Transverse colon (tissue), 4 donors: ENCODE measurements around the gene CNTN5. TPM values are rescaled to one million over a fixed set of nuclear protein-coding genes. Genes with fewer than 3 reads are reported as not detected.

Source experiments
- DNase-seq: peaks from one replicate; pipeline ENCODE4 v3.0.0-alpha.2; 2019
- H3K27ac ChIP-seq, 4 donors: fragments of 200-600 bp; sonication (generic); 2 replicates each; pipeline ENCODE4 v1.5.1; 2016 to 2018; ENCODE audit warnings: inconsistent platforms in 4 of 4
- H3K27me3 ChIP-seq: fragments of 200-600 bp; sonication (generic); 2 replicates; pipeline ENCODE4 v1.5.1; 2017; ENCODE audit warnings: inconsistent platforms
- H3K36me3 ChIP-seq, 4 donors: fragments of 200-600 bp; sonication (generic); 2 replicates each; pipeline ENCODE4 v1.5.1; 2017 to 2019; ENCODE audit warnings: inconsistent platforms in 4 of 4
- H3K4me1 ChIP-seq, 4 donors: fragments of 200-600 bp; sonication (generic); 2 replicates each; pipeline ENCODE4 v1.5.1; 2017 to 2020; ENCODE audit warnings: inconsistent platforms in 4 of 4
- H3K4me3 ChIP-seq, 4 donors: fragments of 200-600 bp; sonication (generic); 1 replicate in 1 of 4; 2 replicates in 3 of 4; pipeline versions ENCODE4 v1.5.1 to v1.6.1; 2017 to 2019; ENCODE audit warnings: inconsistent platforms in 4 of 4
- H3K9me3 ChIP-seq, 2 donors: fragments of 200-600 bp; sonication (generic); 2 replicates each; pipeline ENCODE4 v1.5.1; 2017 to 2019; ENCODE audit warnings: inconsistent platforms in 2 of 2
- CTCF ChIP-seq, 5 experiments: fragments of 200-600 bp in 3 of 5; fragments of 450-650 bp in 2 of 5; sonication (generic) in 3 of 5; IDR thresholded peaks; 1 replicate in 2 of 5; 2 replicates in 3 of 5; pipeline ENCODE4 v1.5.1; 2016 to 2017; ENCODE audit warnings: antibody characterized with exemption in 5 of 5, inconsistent platforms in 3 of 5, mild to moderate bottlenecking in 2 of 5, moderate library complexity in 1 of 5
- EP300 ChIP-seq: sonication (generic); formaldehyde crosslinking; IDR thresholded peaks from one replicate; pipeline ENCODE4 v1.6.1; 2017; ENCODE audit warnings: antibody characterized with exemption, low read depth
- POLR2A ChIP-seq: fragments of 450-650 bp; IDR thresholded peaks from one replicate; pipeline ENCODE4 v1.6.1; 2016; ENCODE audit warnings: antibody characterized with exemption, mild to moderate bottlenecking, moderate library complexity
- POLR2AphosphoS5 ChIP-seq, 3 donors: sonication (generic); formaldehyde crosslinking; IDR thresholded peaks; one replicate each; pipeline ENCODE4 v1.6.1; 2016; ENCODE audit warnings: antibody characterized with exemption in 3 of 3
- WGBS, 2 donors: methylation state at CpG; one replicate each; pipeline ENCODE4 v1.1.5; 2018; ENCODE audit warnings: low coverage in 1 of 2; 5-methylcytosine and 5-hydroxymethylcytosine counted together
- in situ Hi-C, 4 donors: fragments of 200-750 bp; cut with MboI; loops; one replicate each; pipeline versions ENCODE4 v1.15.0 to v1.15.1; 2017; ENCODE audit warnings: low sequenced_read_pairs in 3 of 4, low pct_ligation_motif_present in 1 of 4, low pct_unique_long_range_greater_than_20kb in 1 of 4
- intact Hi-C: fragments of 100-400 bp; cut with DNase I; formaldehyde crosslinking; loops from one replicate; pipeline ENCODE4 v1.15.1; 2023; ENCODE audit warnings: low total_unique reads
- total RNA-seq, 4 donors: library from RNA; depleted of rRNA; stranded (reverse); fragments of >200 nt; gene quantifications; one replicate each; pipeline ENCODE4 v1.1.0, GENCODE V29; 2016

Gene CNTN5
- total RNA-seq, 4 donors from 2014 or later: 0.14 TPM; not detected in 3

- in situ Hi-C loops: no loop called here
These were observed 548.1 kb downstream of the CNTN5 start for GRCh38 chr11:99568808-99569207.

GRCh38 chr11:99571094-99571493, 550.3 kb downstream of the CNTN5 start:
- Histone ChIP-seq H3K36me3 (no peaks in the 10 kb centered on the region), H3K4me3 (no peak overlapping the region), H3K27ac (no peak overlapping the region), H3K27me3 (no peaks in the 10 kb centered on the region), H3K4me1 (no peaks in the 10 kb centered on the region), H3K9me3 (no peaks in the 10 kb centered on the region)
- TF ChIP-seq CTCF (IDR thresholded peaks at IDR 0.05) (no peak), POLR2A (no peak), POLR2AphosphoS5 (IDR thresholded peaks at IDR 0.05) (no peak)
- no peak for DNase-seq
- 50% methylated on average over 2 of the region's 2 CpGs for WGBS, 2 donors
- in situ Hi-C loops (no loop called here), intact Hi-C loops (no loop called here)

More at GRCh38 chr11:99568808-99569207, 548.1 kb downstream of the CNTN5 start:
- H3K27me3 ChIP-seq: no peaks in the 10 kb centered on the region
- H3K27ac ChIP-seq: no peak overlapping the region
- intact Hi-C loops: no loop called here
- H3K4me3 ChIP-seq: no peak overlapping the region
- H3K36me3 ChIP-seq: no peaks in the 10 kb centered on the region
- DNase-seq: no peak
- no peaks in the 10 kb centered on the region for H3K4me1 ChIP-seq
- no peak for TF ChIP-seq CTCF (IDR thresholded peaks at IDR 0.05)
- no peak for TF ChIP-seq POLR2AphosphoS5 (IDR thresholded peaks at IDR 0.05)
- TF ChIP-seq POLR2A: no peak
- TF ChIP-seq EP300: no peak
- 30 to 39% methylated on average over 1 of the region's 1 CpG for WGBS, 2 donors
- H3K9me3 ChIP-seq: no peaks in the 10 kb centered on the region

DNA sequence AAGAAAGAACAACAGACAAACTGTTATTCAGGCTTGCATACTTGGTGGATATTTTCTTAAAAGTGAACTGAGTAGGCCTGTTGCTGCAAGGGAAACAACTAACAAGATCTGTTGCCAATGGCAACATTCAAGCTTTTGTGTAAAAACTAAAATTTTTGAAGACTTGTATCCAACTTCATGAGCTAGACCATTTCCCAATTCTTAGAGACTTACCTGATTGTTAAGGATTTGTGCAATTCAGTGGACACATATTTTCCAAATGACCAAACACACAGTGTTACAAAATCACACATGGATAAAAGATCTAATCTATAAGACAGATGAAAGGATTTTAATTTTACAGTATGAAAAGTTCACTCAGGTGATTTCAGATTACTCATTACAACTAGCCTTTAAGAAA, 564.1 kb downstream of the CNTN5 start:
- Histone ChIP-seq H3K27me3 (no peaks in the 10 kb centered on the region), H3K9me3 (peaks cover 0 to 3% of the 10 kb centered on the region in 2 donors), H3K4me3 (no peak overlapping the region), H3K4me1 (no peaks in the 10 kb centered on the region), H3K36me3 (no peaks in the 10 kb centered on the region), H3K27ac (no peak overlapping the region)
- DNase-seq: no peak
- no peak for TF ChIP-seq CTCF (IDR thresholded peaks at IDR 0.05)
- TF ChIP-seq EP300: no peak
- in situ Hi-C loops (no loop called here), intact Hi-C loops (no loop called here)

- H3K4me1 ChIP-seq: no peaks in the 10 kb centered on the region
- intact Hi-C loops: no loop called here
- no peak overlapping the region for H3K27ac ChIP-seq
- in situ Hi-C loops: no loop called here
- peaks cover 0 to 3% of the 10 kb centered on the region in 2 donors for H3K9me3 ChIP-seq
- no peaks in the 10 kb centered on the region for H3K36me3 ChIP-seq
- WGBS, 2 donors: 30 to 34% methylated on average over 4 of the region's 4 CpGs
- no peaks in the 10 kb centered on the region for H3K27me3 ChIP-seq
- TF ChIP-seq CTCF (IDR thresholded peaks at IDR 0.05) (no peak), EP300 (no peak), POLR2AphosphoS5 (IDR thresholded peaks at IDR 0.05) (no peak), POLR2A (no peak)
- DNase-seq: no peak
- no peak overlapping the region for H3K4me3 ChIP-seq
These were observed 564.9 kb downstream of the CNTN5 start for GRCh38 chr11:99585606-99586005.
